Kidney capillary endothelial cell (primary cell): Measurements from ENCODE around the gene FLCN.
"Not testable (repeated sequence)": the region's sequence is repeated elsewhere in the genome, so short reads cannot be mapped to it uniquely, and the experiment has no call there.

Source experiments
- DNase-seq: peaks from one replicate; pipeline ENCODE4 v3.0.0-alpha.2; 2018; ENCODE audit warnings: low spot score

FLCN gene

DNA sequence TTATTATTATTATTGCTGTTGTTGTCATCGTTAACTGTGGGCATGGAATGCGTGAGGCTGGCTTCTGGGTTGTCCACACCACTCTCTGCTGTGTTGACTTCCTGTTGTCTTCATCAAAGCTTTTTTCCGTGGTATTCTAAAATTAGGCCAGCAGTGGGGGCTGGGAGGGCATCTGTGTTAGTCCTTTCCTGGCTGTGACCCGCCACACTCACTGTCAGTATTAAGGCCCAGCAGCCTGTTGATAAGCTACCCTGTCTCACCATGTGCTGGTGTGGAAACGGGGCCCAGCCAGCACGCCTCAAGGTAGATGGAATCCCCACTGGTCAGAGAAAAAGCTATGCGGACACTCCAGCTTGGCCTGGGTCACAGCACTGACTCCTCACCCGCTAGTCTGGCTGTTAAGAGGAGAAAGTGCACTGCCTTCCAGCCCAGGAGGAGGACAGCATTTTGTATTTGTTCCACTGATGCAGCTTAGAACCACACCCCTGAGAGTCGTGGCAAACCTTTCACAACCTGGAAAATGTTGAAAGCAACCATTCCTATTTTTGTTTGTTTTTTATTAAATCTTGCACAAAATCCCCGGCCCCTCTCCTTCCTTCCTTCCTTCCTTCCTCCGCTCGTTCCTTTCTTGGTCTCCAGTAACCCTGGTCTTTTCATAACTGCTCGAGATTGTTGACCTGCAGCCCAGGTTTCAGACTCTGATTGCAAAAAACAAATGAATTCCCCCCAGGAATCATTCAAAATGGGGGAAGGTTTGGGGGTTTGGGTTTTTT lies 51.8 kb downstream of the FLCN start:
- DNase-seq: not testable (repeated sequence)

GRCh38 chr17:17183744-17184143 lies 53.2 kb downstream of the FLCN start:
- no peak for DNase-seq

DNA sequence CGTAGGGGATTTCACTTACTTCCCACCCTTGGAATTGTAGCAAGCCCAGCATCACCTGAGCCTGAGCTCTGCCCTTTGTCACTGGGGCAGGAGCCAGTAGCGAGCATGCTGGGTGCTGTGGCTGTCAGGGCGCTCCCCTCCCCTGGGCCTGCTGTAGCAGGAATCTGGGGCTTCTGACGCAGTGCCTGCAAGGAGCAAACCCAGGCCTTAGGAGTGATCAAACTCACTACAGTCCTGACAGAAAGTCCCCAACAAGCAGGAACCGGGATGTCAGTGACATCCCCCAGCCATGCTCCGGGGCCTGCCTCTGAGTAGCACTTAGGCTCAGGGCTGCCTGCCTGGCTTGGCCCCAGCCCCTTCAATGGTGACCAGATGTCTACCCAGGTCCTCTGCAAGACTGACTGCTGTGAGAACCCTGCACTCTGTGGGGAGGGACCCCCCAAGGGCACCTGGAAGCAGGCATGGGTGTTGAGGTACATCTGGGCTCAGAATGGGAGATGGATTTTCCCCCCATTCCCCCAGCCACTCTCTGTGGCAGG lies 54.3 kb downstream of the FLCN start:
- DNase-seq: no peak

GRCh38 chr17:17181666-17182597 lies 55.0 kb downstream of the FLCN start:
- no peak for DNase-seq

- no peak for DNase-seq
These were observed 56.0 kb downstream of the FLCN start for GRCh38 chr17:17180741-17181525.

DNA sequence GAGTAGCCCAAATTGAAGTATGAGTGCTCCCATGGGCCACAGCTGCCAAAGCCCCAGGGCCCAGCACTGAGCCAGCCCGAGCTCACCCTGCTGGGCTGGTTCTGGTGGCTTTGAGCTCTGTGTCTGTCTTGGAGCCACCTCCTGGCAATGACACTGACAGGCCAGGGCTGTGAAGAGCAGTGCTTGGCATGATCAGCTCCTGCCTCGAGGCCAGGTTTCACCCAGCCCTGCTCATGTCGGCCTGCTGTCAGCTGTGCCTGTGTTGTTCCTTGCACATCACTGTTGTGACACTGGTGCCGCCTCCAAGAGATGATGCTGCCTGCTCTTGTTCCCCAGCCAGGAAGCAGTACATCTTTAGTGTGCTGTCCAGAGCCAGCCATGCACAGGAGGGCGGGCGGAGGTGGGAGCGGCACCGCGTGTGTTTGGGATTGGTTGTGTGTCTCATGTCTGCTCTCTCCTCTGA lies 56.8 kb downstream of the FLCN start:
- DNase-seq: no peak

- DNase-seq: peak; percentile 47
These were observed 57.6 kb downstream of the FLCN start for GRCh38 chr17:17179371-17179827.

DNA sequence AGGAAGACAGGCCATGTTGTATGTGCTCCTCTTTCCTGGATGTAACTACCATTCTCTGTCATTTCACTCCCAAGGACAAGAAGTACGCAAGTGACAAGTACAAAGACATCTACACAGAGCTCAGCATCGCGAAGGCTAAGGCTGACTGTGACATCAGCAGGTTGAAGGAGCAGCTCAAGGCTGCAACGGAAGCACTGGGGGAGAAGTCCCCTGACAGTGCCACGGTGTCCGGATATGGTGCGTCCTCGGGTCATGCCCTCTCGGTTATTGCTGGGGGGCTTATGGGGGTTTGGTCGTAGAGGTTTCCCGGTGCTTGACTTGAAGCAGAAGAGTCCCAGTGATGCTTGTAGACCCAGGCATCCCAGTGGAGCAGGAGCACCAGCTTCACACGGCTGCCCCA lies 59.8 kb downstream of the FLCN start:
- no peak for DNase-seq

GRCh38 chr17:17176341-17176740 lies 60.6 kb downstream of the FLCN start:
- no peak for DNase-seq

- DNase-seq: no peak
These were observed 61.1 kb downstream of the FLCN start for GRCh38 chr17:17175917-17176316.

DNA sequence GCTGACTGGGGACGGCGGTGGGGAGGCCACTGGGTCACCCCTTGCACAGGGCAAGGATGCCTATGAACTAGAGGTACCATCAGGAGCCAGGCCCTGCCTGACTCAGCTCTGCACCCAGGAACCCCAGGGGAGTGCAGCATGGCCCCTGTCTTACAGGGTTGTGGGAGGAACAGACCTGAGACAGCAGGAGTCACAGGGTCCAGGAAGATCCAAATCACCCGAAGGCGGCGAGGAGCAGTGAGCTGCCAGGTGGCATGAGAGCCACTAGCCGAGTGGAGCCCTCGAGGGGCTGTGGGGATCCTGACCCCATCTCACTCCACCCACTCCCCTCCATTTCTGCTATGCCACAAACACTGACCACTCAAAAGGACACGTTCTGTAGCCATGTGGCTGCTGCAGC lies 61.6 kb downstream of the FLCN start:
- DNase-seq: no peak

DNA sequence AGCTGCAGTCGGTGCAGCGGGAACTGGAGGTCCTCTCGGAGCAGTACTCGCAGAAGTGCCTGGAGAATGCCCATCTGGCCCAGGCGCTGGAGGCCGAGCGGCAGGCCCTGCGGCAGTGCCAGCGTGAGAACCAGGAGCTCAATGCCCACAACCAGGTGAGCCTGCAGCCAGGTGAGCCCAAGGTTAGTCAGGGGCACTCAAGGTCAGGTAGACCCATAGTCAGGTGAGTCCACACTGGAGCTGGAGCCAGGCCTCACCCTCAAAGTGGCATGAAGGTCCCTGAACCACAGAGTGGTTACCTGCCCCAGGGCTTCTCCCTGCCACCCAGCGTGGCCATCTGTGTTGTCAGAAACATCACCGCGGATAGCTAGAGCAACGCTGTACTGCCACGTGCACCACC lies 63.0 kb downstream of the FLCN start:
- DNase-seq: no peak

- DNase-seq: no peak
These were observed 64.0 kb downstream of the FLCN start for GRCh38 chr17:17172990-17173389.

GRCh38 chr17:17172001-17172939 lies 64.7 kb downstream of the FLCN start:
- DNase-seq: peak; percentile 76

DNA sequence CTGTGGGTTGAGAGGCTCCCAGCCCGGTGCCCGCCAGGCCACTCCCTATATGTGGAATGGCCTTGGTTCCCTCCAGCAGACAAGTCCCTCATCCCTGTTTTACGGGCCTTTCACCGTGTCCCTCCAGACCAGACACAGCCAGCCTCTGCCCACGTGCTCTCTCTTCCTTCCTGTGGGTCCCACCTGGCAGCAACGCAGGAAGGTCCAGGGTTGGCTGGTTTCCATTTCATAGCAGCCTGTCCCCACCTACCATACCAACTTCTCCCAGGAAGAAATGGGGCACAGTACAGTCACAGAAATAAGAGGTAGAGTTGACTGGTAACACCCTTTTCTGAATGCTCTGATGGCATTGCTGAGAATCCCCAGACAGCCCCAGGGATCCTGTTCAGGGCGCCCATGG lies 65.8 kb downstream of the FLCN start:
- no peak for DNase-seq

DNA sequence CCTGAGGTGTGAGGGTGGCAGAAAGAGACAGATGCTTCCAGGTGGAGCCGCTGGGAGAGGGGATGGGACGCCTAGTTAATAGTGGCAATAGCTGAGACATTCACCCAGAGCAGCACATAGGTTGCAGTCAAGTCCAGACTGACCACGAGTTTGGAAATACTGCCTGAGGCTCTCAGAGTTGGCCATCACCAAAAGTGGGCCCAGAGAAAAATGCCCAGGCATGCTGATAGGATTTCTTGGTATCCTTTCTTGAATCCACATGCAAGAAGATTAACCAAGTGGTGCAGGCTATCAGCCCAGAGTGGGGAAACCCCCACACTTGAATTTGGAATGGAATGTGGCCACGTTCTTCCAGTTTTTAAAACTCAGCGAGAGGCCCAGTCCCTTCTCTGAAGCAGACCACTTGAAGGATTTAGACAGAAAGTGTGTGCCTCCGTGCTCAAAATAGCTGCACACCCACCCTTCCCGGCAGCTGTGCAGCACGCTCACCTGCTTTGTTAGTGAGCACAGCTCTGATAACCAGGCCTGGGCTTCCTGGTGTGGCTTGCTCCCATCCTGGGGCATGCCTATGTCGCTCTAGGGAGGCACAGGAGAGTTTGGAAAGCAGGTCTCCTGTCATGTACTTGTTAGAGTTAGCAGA lies 66.5 kb downstream of the FLCN start:
- no peak for DNase-seq

DNA sequence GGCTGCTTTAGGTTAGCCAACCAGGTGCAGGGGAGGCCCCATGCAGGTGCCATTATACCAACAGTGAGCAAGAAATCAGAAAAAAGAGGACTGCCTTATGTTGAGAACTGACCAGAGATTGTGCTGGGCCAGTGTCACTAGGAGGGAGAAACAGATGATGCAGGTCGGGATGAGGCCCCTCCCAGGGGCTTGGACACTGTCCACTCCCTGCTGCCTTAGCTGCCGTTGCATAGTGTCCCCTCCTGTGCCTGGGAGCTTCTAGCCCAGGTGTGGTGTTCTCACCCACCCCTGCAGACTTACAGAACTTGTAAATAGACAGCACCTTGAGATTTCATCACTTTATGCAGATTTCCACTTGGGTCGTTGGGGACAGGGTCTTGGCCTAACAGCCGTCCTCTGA lies 67.6 kb downstream of the FLCN start:
- DNase-seq: no peak

DNA sequence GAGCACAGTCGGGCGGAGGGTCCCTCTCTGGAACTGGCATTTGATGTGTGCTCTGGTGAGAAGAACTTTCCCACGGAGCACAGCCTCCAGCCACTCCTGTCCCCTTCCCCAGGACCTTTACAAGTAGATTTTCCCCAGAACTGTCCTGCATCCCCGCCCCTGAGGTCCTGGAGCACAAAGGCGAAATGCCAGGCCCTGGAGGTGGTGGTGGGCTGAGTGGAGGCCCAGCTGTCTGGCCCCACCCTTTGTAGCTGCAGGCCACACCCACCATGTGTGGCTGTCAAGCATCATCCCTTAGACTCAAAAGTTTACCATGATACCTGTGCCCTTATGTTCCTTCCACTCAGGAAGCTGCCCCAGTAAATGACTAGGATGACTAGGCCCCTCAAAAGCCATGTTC lies 68.6 kb downstream of the FLCN start:
- no peak for DNase-seq

- DNase-seq: no peak
These were observed 69.0 kb downstream of the FLCN start for GRCh38 chr17:17167986-17168385.

- DNase-seq: no peak
These were observed 69.6 kb downstream of the FLCN start for GRCh38 chr17:17167356-17167755.
